Left kidney (tissue), 8 donors: Measurements from ENCODE around the gene ATP8B2. TPM values are rescaled to one million over a fixed set of nuclear protein-coding genes. Genes with fewer than 3 reads are reported as not detected.
"Not testable (repeated sequence)": the region's sequence is repeated elsewhere in the genome, so short reads cannot be mapped to it uniquely, and the experiment has no call there.

ENCODE experiments used
- DNase-seq: peaks from one replicate; pipeline ENCODE4 v3.0.0-alpha.2; 2013
- long read RNA-seq, 8 donors: transcript quantifications; one replicate each; lab custom pipeline, GENCODE V29; 2026
- polyA plus RNA-seq: library from polyadenylated mRNA; unstranded; fragments of 120-200 nt; gene quantifications from one replicate; pipeline ENCODE4 v1.2.1, GENCODE V29; 2013; ENCODE audit not compliant: insufficient read length

ATP8B2 gene
- 30.3 TPM for polyA plus RNA-seq
- long read RNA-seq, donor 1, partial matches to known transcripts: 6 of 6 reads
- long read RNA-seq, donor 1, other reads (novel, unspliced or antisense): 0 of 6 reads
- long read RNA-seq, donor 2: 0 reads
- long read RNA-seq, donor 3: 0 reads
- long read RNA-seq, donor 4: 0 reads
- long read RNA-seq, donor 5, partial matches to known transcripts: 21 of 22 reads
- long read RNA-seq, donor 5, other reads (novel, unspliced or antisense): 0 of 22 reads
- long read RNA-seq, donor 6: 0 reads
- long read RNA-seq, donor 7, partial matches to known transcripts: 0 of 1 reads
- long read RNA-seq, donor 7, other reads (novel, unspliced or antisense): 0 of 1 reads
- long read RNA-seq, donor 8: 0 reads

GRCh38 chr1:154324669-154325582 lies at the start of gene ATP8B2:
ATP8B2 (plus strand) TSS chr1:154325525; CDS start chr1:154328142, 2,617 bp downstream.
- peak; percentile 88 for DNase-seq

GRCh38 chr1:154276797-154277196 lies 48.5 kb upstream of the ATP8B2 start:
- DNase-seq: no peak

- not testable (repeated sequence) for DNase-seq
Measured at GRCh38 chr1:154287591-154287990, 37.7 kb upstream of the ATP8B2 start.

GRCh38 chr1:154288661-154289060 lies 36.7 kb upstream of the ATP8B2 start:
- DNase-seq: no peak

GRCh38 chr1:154290921-154291320 lies 34.4 kb upstream of the ATP8B2 start:
- no peak for DNase-seq

- no peak for DNase-seq
Measured at GRCh38 chr1:154295408-154296235, 29.7 kb upstream of the ATP8B2 start.

GRCh38 chr1:154301582-154301981 lies 23.7 kb upstream of the ATP8B2 start:
- DNase-seq: no peak

GRCh38 chr1:154304664-154305337 lies 20.5 kb upstream of the ATP8B2 start:
- no peak for DNase-seq

GRCh38 chr1:154306151-154306550 lies 19.2 kb upstream of the ATP8B2 start:
- DNase-seq: no peak

GRCh38 chr1:154307670-154308270 lies 17.6 kb upstream of the ATP8B2 start:
- not testable (repeated sequence) for DNase-seq

GRCh38 chr1:154309136-154309535 lies 16.2 kb upstream of the ATP8B2 start:
- DNase-seq: not testable (repeated sequence)

- DNase-seq: not testable (repeated sequence)
Measured at GRCh38 chr1:154312229-154313065, 12.9 kb upstream of the ATP8B2 start.

- DNase-seq: no peak
Measured at GRCh38 chr1:154313066-154313356, 12.3 kb upstream of the ATP8B2 start.

- DNase-seq: not testable (repeated sequence)
Measured at GRCh38 chr1:154314226-154314625, 11.1 kb upstream of the ATP8B2 start.

- no peak for DNase-seq
Measured at GRCh38 chr1:154316704-154317103, 8.6 kb upstream of the ATP8B2 start.

GRCh38 chr1:154318386-154318785 lies 6.9 kb upstream of the ATP8B2 start:
- no peak for DNase-seq

- DNase-seq: no peak
Measured at GRCh38 chr1:154320882-154321608, 4.3 kb upstream of the ATP8B2 start, which contains the start of gene AQP10. AQP10 (plus strand) TSS chr1:154321093; CDS start chr1:154321156, 63 bp downstream.

GRCh38 chr1:154321609-154321934 lies 3.8 kb upstream of the ATP8B2 start:
- DNase-seq: not testable (repeated sequence)

GRCh38 chr1:154323493-154323892 lies 1.8 kb upstream of the ATP8B2 start:
- no peak for DNase-seq

GRCh38 chr1:154324241-154324640 lies 1.1 kb upstream of the ATP8B2 start:
- no peak for DNase-seq
